Measurements from ENCODE around the gene NBEAL1.
"Not testable (repeated sequence)": the region's sequence is repeated elsewhere in the genome, so short reads cannot be mapped to it uniquely, and the experiment has no call there.

The NBEAL1 gene

GRCh38 chr2:203229674-203230073, 215.0 kb downstream of the NBEAL1 start:
- not testable (repeated sequence) for DNase-seq (ENCODE audit: low spot score)

GRCh38 chr2:203237346-203238238, 222.9 kb downstream of the NBEAL1 start:
- no peak for DNase-seq (ENCODE audit: low spot score)

GRCh38 chr2:203238292-203238703, 223.6 kb downstream of the NBEAL1 start:
- no peak for DNase-seq (ENCODE audit: low spot score)

- peak; percentile 93 for DNase-seq (ENCODE audit: low spot score)
Measured at GRCh38 chr2:203238704-203239526, 224.2 kb downstream of the NBEAL1 start, which contains the start of gene CYP20A1. Gene CYP20A1, plus strand, starts transcription at chr2:203239018. Its CDS starts 45 bp downstream, at chr2:203239063.

GRCh38 chr2:203240491-203240890, 225.8 kb downstream of the NBEAL1 start:
- DNase-seq (ENCODE audit: low spot score) = no peak

- DNase-seq (ENCODE audit: low spot score) = no peak
Measured at GRCh38 chr2:203242518-203242917, 227.8 kb downstream of the NBEAL1 start.

GRCh38 chr2:203246646-203247045, 232.0 kb downstream of the NBEAL1 start:
- no peak for DNase-seq (ENCODE audit: low spot score)

- DNase-seq (ENCODE audit: low spot score) = no peak
Measured at GRCh38 chr2:203252818-203253217, 238.1 kb downstream of the NBEAL1 start.

- DNase-seq (ENCODE audit: low spot score) = not testable (repeated sequence)
Measured at GRCh38 chr2:203253422-203254095, 238.9 kb downstream of the NBEAL1 start.

GRCh38 chr2:203261326-203262159, 246.9 kb downstream of the NBEAL1 start:
- no peak for DNase-seq (ENCODE audit: low spot score)
